Prostate gland (tissue), 2 donors: ENCODE measurements around the gene SLCO2B1.
A peak's percentile ranks its signal among the peaks of the same experiment; 100 is the strongest.

Experiments
- POLR2AphosphoS5 ChIP-seq: sonication (generic); formaldehyde crosslinking; IDR thresholded peaks from one replicate; pipeline ENCODE4 v1.6.1; 2017; ENCODE audit warnings: antibody characterized with exemption
- TF ChIP-seq, protein P1 (sequence below), 4 experiments: fragments of 200-600 bp in 2 of 4; fragments of 450-650 bp in 2 of 4; sonication (generic) in 2 of 4; IDR thresholded peaks; 1 replicate in 3 of 4; 2 replicates in 1 of 4; pipeline ENCODE4 v1.5.1; 2016 to 2019; ENCODE audit warnings: antibody characterized with exemption in 4 of 4, mild to moderate bottlenecking in 2 of 4, moderate library complexity in 2 of 4

DNA sequence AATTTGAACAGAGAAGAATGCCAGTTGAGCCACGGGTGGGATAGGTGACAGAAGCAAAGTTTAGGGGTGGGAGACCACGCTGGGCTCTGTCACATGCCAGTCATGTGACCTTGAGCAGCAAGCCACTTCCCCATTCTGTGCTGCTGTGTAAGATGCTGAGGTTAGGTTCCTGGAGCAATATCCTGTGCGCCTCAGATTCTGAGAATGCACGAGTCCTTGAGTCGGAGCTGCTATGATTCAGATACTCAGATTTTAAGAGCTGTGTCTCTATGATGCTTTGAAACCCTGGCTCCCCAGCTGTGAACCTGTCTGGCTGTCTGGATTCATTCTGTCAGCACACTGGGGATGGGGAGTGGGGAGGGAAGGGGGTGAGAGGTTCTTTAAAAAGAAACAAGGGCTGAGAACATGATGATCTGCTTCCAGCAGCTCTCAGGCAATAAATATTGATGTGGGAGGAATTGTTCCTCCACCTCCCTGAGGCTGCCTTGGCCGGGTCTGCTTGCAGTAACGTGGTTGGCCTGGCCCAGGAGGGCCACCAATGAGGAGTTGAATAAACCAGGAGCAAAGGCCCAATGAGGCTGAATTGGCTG, 24.0 kb downstream of the SLCO2B1 start:
- TF ChIP-seq, protein P1, sequence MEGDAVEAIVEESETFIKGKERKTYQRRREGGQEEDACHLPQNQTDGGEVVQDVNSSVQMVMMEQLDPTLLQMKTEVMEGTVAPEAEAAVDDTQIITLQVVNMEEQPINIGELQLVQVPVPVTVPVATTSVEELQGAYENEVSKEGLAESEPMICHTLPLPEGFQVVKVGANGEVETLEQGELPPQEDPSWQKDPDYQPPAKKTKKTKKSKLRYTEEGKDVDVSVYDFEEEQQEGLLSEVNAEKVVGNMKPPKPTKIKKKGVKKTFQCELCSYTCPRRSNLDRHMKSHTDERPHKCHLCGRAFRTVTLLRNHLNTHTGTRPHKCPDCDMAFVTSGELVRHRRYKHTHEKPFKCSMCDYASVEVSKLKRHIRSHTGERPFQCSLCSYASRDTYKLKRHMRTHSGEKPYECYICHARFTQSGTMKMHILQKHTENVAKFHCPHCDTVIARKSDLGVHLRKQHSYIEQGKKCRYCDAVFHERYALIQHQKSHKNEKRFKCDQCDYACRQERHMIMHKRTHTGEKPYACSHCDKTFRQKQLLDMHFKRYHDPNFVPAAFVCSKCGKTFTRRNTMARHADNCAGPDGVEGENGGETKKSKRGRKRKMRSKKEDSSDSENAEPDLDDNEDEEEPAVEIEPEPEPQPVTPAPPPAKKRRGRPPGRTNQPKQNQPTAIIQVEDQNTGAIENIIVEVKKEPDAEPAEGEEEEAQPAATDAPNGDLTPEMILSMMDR (IDR thresholded peaks at IDR 0.05), result no peak
- TF ChIP-seq POLR2AphosphoS5, result peak; percentile 26
